ENCODE results near the gene TMEM94.

DNA sequence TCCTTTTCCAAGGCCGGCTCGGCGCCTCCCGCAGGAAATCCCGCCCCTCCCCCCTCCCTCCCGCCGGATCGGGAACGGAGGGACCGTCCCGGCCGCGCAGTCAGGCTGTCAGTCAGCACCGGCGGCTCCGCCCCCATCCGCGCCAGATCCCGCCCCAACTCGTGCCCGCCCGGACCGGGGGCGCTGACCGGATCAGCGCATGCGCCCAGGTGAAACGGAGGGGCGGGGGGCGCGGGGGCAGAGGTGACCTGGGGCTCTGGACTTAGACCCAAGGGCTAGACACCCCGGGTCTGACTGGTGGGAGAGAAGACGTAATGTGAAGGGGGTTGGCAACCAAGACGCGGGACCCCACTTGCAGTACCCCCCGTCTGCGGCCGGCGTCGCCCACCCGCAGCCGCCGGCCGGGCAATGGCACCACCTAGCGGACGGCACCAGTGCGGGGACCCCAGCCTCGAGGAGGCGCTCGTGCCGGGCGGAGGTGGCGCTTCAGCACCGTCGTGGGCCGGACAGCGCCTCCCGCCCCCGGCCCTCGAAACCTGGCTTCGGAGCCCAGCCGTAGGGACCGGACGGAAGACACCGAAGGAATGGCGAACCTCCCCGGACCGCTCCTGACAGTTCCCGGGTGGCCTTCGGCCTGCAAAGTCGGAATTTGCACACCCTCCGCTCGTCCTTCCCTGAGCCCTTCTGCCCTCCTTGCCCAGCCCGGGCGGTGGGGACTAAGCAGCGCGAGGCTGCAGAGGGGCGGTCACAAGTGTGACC lies 59.2 kb downstream of the TMEM94 start, which contains the start of gene CASKIN2:
- TF ChIP-seq, protein P1, sequence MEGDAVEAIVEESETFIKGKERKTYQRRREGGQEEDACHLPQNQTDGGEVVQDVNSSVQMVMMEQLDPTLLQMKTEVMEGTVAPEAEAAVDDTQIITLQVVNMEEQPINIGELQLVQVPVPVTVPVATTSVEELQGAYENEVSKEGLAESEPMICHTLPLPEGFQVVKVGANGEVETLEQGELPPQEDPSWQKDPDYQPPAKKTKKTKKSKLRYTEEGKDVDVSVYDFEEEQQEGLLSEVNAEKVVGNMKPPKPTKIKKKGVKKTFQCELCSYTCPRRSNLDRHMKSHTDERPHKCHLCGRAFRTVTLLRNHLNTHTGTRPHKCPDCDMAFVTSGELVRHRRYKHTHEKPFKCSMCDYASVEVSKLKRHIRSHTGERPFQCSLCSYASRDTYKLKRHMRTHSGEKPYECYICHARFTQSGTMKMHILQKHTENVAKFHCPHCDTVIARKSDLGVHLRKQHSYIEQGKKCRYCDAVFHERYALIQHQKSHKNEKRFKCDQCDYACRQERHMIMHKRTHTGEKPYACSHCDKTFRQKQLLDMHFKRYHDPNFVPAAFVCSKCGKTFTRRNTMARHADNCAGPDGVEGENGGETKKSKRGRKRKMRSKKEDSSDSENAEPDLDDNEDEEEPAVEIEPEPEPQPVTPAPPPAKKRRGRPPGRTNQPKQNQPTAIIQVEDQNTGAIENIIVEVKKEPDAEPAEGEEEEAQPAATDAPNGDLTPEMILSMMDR (IDR thresholded peaks at IDR 0.05), result peak; percentile 94 to 99 (median 98)
- TF ChIP-seq POLR2A (IDR thresholded peaks at IDR 0.05), result no peak
